Activated CD4-positive, alpha-beta T cell treated with anti-CD3 and anti-CD28 coated beads for 4 hours (primary cell): ENCODE data around the gene USE1.
"Not testable (repeated sequence)": the region's sequence is repeated elsewhere in the genome, so short reads cannot be mapped to it uniquely, and the experiment has no call there.

Source experiments
- DNase-seq, 2 donors: peaks; one replicate each; pipeline ENCODE4 v3.0.0-alpha.2; 2020

USE1 gene, protein sequence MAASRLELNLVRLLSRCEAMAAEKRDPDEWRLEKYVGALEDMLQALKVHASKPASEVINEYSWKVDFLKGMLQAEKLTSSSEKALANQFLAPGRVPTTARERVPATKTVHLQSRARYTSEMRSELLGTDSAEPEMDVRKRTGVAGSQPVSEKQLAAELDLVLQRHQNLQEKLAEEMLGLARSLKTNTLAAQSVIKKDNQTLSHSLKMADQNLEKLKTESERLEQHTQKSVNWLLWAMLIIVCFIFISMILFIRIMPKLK

DNA sequence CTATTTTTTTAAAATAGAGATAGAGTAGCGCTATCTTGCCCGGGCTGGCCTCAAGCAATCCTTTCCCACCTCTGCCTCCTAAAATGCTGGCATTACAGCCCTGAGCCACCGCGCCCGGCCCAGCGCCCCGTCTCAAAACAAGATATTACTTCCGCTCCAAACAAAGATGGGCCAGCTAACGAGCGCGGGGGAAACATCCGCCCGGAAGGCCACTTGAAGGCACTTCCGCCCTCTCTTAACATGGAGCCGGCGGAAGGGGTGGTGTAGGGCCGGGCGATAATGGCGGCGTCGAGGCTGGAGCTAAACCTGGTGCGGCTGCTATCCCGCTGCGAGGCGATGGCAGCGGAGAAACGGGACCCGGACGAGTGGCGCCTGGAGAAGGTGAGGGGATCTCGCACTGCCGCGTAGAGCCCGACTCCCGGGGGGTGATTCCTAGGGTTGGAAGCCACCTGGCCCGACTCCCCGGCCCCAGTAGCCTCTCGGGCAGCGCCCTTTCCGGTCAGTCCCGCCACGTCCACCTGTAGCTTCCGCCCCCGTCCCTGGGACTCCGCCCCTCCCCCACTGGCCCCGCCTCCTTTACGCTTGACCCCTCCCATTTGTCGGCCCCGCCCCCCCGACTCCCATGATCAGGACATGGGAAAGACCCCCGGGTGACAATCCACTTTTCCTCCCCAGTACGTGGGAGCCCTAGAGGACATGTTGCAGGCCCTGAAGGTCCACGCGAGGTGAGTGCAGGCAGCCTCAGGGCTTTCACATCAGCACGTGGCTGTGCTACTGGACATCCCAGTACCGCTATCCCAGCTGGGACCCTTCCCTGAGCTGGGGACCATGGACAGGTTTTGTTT is at the start of gene USE1:
USE1 (plus strand) TSS at position 231 of the 845 bp plus-strand sequence; CDS start at position 280, 49 bp downstream.
- DNase-seq: peak; percentile 82 to 86

DNA sequence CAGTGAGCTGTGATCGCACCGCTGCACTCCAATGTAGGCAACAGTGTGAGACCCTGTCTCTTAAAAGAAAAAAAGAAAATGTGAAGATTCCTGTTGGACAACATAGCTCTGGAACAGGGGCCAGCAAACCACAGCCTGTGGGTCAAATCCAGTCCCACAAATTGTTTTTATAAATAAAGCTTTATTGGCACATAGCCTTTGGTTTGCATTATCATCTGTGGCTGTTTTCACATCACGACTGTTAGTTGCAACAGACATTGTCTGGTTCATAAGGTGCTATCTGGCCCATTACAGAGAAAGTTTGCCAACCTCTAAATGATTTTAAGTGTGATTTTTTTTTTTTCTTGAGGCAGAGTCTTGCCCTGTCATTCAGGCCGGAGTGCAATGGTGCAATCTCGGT is 49.4 kb upstream of the USE1 start:
- DNase-seq: no peak

DNA sequence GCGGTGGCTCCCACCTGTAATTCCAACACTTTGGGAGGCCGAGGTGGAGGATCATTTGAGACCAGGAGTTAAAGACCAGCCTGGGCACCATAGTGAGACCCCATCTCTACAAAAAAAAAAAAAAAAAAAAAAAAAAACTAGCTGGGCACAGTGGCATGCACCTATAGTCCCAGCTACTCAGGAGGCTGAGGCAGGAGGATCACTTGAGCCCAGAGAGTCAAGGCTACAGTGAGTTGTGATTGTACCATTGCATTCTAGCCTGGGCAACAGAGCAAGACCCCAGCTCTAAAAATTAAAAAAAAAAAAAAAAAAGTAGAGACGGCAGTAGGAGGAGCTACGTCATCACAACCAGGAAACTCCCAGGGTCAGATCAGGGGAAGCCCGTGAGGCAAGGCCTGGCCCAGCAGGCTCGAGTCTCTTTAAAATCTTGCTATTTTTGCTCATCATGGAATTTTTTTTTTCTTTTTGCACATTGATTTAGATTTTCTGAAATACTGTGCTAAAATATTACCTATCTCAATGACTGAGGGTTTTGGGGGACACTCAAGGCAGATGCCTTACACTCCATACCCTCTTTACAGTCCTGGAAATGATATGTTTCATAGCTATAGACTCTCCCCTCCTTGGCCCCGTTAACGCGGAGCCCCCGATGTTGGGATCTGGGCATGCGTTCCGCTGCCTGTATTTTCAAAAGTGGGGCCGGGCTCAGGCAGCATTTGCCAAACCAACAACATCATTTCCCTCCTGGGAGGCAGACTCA is 44.4 kb upstream of the USE1 start:
- DNase-seq: no peak

DNA sequence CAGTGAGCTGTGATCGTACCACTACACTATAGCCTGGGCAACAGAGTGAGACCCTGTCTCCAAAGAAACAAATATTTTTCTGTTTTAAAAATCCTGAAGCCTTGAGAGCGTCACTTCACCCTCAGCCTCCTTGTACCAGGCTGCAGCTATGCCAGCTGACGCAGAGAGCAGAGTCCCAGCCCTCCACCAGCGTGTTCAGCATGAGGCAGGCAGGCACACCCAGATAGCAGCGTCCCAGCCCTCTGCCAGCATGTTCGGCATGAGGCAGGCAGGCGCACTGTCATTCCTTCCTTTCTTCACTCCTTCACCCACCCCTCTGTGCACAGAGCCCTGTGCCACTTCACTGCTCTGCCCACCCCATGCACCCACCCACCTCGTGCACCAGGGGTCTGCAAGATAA is 43.3 kb upstream of the USE1 start:
- no peak for DNase-seq

DNA sequence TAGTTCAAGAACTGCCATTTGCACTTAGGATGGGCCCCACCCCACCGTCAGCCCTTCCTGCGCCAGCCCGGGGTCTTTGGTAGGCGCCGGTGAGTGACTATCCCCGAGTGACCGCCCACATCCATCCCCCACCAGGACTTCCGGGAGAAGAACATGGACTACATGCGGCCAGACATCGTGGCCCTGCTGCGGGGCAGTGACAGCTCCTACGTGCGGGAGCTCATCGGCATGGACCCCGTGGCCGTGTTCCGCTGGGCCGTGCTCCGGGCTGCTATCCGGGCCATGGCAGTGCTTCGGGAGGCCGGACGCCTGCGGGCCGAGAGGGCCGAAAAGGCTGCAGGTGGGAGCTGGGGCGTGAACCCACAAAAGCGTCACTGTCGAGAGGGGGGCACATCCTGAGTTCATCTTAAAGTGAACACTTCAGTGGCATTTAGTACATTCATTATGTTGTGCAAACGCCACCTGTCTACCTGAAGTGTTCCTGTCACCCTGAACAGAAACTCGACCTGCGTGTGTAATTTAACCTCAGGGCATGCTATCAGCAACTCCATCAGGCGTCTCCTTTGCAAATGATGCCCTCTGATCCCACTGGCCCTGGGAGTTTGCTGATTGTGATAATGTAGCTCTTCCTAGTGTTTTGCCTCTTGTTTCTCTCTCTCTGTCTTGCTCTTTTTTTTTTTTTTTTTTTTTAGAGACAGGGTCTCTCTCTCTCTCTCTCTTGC is 42.4 kb upstream of the USE1 start:
- DNase-seq: no peak

DNA sequence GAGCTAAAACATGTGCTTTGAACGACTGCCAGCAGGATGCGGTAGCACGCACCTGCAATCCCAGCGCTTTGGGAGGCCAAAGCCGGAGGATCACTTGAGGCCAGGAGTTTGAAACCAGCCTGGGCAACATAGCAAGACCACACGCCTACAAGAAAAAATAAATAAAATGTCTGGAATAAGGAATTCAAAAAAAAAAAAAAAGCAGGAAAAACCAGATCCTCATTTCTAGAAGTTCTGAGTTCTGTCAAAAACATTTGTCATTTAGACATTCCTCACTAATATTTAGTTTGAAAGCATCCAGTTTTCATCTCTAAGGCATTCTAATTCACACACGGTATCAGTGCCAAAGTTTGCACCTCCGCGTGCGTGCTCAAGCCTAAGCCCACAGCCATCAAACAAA is 36.9 kb upstream of the USE1 start:
- no peak for DNase-seq

DNA sequence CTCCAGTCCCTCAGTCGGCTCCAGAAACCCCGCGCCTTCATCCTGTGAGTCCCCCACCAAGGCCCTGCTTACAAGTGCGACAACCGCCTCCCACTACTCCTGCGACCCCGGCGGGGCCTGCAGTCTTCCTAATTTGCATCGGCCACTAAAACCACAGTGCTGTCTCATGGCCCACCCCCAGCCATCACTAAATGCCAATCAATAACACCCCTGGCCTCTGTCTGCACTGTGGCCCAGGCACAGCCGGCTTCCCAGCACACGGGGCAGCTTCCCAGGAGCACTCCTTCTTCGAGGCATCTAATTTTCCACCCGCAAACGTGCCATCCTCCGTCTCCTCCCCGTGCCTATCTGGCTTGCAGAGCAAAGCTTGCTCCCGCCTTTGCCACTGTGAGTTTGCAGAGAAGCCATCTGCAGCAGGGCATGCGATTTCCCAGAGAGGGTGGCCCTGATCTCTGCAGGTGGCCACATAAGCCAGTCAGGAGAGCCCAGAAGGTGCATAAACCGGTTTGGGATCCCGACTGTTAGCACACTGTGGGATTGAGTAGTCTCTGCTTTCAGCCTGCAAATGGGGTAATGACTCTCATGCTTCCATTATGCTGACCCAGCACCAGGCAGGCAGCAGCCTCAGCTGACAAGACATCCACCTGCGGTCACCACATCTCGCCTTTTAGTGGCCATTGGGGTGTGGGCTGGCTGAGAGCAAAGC is 34.0 kb upstream of the USE1 start:
- no peak for DNase-seq

DNA sequence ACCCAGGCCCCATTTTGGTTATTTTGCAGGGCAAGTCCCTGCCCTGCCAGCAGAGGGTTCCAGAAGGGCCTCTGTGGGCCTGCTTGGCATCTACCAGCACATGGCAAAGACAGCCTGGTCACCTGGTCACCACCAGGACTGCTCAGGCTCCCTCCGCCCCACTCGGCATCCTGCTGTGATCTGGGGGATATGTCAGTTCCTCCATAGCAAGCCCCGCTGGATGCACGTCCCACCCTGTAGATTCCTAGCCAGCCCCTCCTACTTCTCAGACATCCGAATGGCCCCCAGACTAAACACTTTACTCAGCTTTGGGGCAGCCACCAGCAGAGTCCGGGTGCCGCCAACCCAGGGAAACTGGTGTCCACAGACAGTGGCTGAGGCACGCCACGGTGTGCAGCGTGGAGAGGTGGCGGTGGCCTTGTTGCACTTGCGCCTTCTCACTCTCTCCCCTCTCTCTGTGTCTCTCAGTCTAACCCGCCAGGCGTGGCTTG is 31.8 kb upstream of the USE1 start:
- DNase-seq: no peak

DNA sequence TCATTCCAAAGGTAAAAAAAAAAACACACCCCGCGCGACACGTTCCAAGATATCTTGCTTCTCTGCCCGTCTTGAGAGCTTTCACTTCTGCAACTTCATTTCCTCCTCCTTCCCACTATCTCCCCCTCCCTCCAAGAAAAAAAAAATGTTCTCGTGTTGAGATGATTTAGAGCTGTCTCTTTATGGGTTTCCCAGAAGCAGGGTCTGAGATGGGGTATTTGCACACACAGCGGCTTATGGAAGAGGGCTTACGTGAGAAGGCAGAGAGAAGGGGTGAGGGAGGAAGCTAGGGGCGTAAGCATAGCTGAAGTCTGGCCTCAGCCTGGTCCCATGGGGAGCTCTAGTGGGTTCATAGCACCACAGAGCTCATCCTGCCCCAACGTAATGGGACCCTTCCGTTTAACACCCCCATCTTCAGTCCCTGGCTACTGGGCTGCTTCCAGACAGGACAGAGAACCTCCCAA is 31.3 kb upstream of the USE1 start:
- peak in 1 of 2 donors; percentile 23 for DNase-seq

DNA sequence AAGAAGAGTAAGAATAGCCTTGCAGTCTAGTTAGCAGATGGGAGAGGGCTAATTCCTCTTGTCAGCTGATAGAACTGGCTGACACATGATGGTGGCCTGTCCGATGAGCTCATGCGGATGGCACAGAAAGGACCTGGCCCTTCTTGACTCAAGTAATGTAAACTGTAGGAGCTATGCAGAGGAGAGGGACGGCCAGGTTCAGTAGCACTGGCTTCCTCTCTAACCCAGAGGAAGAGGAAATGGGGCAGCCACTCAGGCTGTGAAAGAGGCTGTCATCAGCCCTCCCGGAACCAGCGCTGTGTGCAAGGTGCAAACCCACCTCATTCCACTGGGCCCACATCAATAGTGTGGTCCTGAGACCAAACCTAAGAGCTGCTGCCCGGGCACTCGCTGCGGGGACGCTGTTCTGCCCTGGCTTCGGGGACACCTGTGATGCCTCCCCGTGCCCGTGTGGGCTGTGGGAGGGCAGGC is 30.8 kb upstream of the USE1 start:
- peak; percentile 34 to 37 for DNase-seq

DNA sequence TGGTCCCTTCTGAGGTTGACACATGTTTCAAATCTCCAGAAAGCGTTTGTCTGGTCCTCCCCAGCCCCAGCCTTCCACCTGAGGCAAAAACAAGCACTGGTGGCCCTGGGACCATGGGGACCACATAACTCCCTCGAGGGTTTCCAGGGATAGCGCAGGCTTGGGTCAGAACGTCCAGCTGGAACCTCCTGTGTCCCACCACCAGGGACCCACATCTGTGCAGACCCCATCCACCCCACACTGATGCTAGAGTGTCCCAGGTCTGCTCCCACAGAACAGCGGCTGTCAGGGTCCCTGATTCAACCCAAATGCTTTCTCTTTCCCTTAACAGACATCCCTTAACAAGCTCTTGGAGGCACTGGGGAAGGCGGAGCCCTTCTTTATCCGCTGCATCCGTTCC is 29.6 kb upstream of the USE1 start:
- no peak for DNase-seq

DNA sequence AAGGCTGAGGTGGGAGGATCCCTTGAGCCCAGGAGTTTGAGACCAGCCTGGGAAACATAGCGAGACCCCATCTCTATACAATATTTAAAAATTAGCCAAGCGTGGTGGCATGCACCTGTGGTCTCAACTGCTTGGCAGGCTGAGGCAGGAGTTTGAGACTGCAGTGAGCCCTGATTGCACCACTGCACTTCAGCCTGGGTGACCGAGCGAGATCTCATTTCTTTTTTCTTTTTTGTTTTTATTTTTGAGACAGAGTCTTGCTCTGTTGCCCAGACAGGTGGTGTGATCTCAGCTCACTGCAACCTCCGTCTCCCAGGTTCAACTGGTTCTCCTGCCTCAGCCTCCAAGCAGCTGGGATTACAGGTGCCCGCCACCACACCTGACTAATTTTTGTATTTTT is 23.4 kb upstream of the USE1 start:
- DNase-seq: not testable (repeated sequence)

DNA sequence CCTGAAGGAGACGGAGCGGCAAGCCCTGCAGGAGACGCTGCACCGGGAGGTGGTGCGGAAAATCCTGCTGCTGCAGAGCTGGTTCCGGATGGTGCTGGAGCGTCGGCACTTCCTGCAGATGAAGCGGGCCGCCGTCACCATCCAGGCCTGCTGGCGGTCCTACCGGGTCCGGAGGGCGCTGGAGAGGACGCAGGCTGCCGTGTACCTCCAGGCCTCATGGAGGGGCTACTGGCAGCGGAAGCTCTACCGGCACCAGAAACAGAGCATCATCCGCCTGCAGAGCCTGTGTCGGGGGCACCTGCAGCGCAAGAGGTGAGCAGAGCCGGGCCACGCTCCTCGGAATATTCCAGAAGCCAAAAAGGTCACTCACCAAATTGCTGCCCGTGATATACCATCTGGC is 22.4 kb upstream of the USE1 start:
- DNase-seq: no peak

DNA sequence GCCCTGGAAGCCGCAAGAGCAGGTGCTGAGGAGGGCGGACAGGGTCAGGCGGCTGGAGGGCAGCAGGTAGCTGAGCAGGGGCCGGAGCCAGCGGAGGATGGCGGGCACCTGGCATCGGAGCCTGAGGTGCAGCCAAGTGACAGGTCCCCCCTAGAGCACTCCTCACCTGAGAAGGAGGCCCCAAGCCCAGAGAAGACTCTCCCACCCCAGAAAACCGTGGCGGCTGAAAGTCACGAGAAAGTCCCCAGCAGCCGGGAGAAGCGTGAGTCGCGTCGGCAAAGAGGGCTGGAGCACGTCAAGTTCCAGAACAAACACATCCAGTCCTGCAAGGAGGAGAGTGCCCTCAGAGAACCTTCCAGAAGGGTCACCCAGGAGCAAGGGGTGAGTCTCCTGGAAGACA is 20.5 kb upstream of the USE1 start:
- no peak for DNase-seq

DNA sequence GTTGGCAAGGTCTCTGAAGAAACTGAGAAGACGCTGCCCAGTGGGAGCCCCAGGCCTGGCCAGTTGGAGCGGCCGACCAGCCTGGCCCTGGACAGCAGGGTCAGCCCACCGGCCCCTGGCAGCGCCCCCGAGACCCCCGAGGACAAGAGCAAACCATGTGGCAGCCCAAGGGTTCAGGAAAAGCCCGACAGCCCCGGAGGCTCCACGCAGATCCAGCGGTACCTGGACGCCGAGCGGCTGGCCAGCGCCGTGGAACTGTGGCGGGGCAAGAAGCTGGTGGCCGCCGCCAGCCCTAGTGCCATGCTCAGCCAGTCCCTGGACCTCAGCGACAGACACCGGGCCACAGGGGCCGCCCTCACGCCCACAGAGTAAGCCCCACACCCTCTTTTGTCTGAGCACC is 20.1 kb upstream of the USE1 start:
- DNase-seq: no peak

DNA sequence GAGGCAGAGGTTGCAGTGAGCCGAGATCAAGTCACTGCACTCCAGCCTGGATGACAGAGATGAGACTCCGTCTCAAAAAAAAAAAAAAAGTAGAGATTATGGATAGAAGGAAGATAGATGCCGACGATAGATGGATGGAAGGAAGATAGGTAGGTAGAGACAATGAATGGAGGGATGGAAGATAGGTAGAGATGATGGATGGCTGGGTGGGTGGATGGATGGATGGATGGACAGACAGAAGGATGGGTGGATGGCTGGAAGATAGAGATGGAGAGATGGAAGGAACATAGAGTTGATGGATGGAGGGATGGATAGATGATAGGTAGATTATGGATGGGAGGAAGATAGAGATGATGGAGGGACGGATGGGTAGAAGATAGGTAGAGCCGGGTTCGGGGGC is 18.5 kb upstream of the USE1 start:
- DNase-seq: no peak

DNA sequence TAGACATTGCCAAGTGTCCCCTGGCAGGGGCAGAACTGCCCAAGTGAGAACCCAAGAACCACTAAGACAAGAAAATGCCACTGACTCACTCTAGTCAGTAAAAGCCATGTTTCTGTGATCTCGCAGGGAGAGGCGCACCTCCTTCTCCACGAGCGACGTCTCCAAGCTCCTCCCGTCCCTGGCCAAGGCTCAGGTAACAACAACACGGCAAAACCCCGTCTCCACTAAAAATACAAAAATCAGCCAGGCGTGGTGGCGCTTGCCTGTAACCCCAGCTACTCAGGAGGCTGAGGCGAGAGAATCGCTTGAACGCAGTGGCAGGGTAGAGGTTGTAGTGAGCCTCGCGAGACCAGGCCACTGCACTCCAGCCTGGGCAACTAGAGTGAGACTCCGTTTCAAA is 17.5 kb upstream of the USE1 start:
- DNase-seq: no peak

DNA sequence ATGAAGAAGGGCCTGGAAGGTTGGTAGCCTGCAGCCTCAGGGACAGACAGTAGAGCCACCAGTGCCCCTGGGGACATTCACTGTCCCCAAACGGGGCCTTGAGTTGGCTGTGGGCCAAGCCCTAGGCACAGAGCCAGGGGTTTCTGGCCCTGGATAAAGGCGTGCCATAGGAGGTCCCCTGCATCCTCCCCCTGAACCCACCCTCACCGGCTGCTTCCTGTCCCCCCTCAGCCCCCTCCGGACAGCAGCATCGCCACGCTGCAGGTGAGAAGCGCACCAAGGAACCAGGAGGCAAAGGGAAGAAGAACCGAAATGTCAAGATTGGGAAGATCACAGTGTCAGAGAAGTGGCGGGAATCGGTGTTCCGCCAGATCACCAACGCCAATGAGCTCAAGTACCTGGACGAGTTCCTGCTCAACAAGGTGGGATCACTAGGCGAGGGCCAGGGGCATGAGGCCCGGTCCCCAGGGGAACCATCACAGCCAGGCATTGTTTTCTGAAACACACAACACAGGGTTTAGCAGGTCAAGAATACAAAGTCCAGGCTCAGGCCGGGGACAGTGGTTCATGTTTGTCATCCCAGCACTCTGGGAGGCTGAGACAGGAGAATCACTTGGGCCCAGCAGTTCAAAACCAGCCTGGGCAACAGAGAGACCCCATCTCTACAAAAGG is 14.6 kb upstream of the USE1 start:
- DNase-seq: no peak

DNA sequence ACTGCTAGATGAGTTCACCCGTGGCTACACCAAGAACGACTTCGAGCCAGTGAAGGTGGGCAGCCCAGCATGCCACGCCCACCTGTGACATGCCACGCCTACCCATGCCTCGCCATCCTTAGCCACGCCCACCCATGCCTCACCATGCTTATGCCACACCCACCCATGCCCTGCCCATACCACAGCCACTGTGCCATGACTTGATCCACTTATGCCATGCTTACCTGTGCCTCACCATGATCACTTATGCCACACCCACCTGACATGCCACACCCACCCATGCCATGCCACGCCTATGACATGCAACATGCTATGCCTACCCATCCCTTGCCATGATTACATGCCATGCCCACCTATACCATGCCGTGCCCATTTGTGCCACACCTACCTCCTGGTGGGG is 12.9 kb upstream of the USE1 start:
- DNase-seq: no peak

DNA sequence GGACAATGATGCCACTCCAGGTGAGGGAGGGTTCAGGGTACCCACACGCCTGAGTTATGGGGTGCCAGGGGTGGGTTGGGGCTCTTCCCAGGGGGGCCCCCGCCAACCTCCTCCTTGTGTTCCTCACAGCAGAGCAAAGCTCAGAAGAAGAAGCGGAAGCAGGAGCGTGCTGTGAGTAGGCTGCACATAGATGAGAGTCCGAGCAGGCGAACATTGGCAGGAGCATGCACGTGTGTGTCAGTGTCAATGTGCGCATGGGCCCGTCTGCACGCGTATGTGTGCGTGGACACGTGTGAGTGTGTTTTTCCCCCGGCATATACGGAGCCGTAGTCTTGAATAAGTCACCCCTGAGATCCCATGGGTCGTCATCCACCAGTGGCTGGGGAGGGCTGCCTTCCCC is 12.4 kb upstream of the USE1 start:
- DNase-seq: no peak
